HG02759 (cell line): Measurements from ENCODE around the gene IL4.
"Not testable (repeated sequence)": the region's sequence is repeated elsewhere in the genome, so short reads cannot be mapped to it uniquely, and the experiment has no call there.

Source experiments
- ATAC-seq: cut with Tn5 transposase; IDR thresholded peaks from one replicate; pipeline ENCODE4 v1.9.1; 2021; ENCODE audit warnings: mild to moderate bottlenecking, moderate library complexity; ENCODE audit not compliant: unreplicated experiment

The IL4 gene

GRCh38 chr5:132673939-132674630, at the start of gene IL4:
IL4 (plus strand) TSS chr5:132673989; CDS start chr5:132674051, 62 bp downstream.
- no peak for ATAC-seq

GRCh38 chr5:132627470-132627869, 46.3 kb upstream of the IL4 start:
- no peak for ATAC-seq

DNA sequence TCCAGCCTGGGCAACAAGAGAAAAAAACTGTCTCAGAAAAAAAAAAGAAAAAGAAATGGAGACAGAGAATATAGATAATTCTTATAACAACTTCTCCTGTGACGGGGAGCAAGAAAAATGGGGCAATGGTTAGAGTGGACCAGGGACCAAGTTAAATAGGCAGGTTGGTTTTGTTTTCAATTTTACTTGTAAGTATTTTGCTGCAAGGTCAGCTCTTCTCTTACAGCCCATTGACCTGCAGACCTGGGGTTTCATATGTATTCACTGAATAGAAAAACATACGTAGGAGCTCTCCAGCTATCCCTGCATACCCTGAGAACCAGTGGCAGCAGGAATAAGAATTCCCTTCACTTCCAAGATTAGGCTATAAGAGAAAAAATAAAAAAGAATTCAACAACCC, 45.0 kb upstream of the IL4 start:
- ATAC-seq: no peak

- peak; percentile 66 for ATAC-seq
These were observed 44.4 kb upstream of the IL4 start for GRCh38 chr5:132629230-132629944.

DNA sequence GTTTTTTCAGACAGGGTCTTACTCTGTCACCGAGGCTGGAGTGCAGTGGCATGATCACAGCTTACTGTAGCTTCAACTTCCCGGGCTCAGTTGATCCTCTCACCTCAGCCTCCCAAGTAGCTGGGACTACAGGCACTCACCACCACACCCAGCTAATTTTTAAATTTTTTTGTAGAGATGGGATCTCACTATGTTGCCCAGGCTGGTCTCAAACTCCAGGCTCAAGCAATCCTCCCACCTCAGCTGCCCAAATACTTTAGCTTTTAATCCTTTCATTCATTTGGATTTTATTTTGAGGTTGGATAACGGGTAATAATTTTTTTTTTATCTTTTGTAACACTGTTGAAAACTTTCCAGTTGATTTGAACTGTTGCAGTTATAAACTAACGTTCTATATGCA, 40.2 kb upstream of the IL4 start:
- not testable (repeated sequence) for ATAC-seq

- no peak for ATAC-seq
These were observed 37.9 kb upstream of the IL4 start for GRCh38 chr5:132635873-132636272.

GRCh38 chr5:132637241-132637640, 36.5 kb upstream of the IL4 start:
- no peak for ATAC-seq

- peak; percentile 74 for ATAC-seq
These were observed 34.1 kb upstream of the IL4 start for GRCh38 chr5:132639706-132640130.

DNA sequence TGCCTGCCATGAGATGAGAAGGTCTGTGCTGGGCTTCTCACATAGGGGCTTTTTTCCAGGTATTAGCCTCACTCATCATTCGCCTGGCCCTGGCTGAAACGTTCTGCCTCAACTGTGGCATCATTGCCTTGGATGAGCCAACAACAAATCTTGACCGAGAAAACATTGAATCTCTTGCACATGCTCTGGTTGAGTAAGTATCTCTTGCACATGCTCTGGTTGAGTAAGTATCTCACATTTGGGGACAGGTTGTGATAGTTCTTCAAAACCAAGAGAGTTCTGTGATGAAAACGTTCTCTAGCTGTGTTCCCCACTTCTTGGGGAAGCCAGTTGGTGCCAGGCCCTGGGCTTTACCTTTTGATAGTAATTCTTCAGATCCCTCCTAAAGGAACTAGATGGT, 33.2 kb upstream of the IL4 start:
- no peak for ATAC-seq

DNA sequence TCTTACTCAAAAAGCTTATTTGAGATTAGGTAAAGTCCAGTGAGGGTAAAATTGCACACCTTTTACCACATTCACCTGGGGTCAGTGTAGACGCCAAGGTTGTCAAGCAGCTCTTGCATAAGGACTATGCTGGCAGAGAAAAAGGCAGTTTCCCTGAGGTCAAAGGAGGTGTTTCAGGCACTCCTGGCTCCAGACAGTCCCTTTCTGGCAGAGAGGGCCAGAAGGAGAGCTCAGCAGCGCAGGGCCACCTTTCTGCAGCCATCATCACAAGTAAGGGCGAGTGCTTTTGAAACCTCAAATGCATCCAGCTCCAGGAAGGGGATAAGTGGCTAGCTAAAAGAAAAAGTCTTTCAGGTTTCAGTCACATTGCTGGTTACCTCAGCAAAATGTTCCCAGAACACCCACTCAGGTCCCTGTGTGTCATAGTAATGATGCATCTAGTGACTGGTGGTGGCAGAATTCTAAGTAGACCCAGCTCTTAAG, 32.5 kb upstream of the IL4 start:
- ATAC-seq: peak; percentile 47

GRCh38 chr5:132641841-132642240, 31.9 kb upstream of the IL4 start:
- no peak for ATAC-seq

- no peak for ATAC-seq
These were observed 29.6 kb upstream of the IL4 start for GRCh38 chr5:132644177-132644576.

DNA sequence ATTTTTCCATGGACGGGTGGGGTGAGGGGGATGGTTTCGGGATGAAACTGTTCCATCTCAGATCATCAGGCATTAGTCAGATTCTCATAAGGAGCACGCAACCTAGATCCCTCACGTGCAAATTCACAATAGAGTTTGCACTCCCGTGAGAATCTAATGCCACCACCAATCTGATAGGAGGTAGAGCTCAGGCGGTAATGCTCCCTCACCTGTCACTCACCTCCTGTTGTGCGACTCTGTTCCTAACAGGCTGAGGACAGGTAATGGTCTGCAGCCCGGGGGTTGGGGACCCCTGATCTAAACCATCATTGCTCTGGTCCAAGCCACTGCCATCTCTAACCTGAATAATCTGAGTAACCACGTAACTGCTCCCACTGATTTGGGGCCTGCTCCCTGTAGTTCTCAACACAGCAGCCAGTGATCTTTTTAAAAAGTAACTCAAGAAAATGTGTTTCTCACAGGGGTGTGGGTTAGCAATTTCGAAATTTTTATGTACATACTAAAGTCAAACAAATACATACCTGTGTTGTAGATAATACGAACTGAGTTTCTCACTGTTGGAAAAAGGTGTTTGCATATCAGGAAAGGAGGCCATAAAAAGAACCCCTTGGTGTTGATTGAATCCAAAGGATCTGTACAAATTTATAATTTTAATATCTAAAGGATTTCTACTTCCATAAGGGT, 27.1 kb upstream of the IL4 start:
- no peak for ATAC-seq

- ATAC-seq: no peak
These were observed 26.3 kb upstream of the IL4 start for GRCh38 chr5:132647473-132647872.

GRCh38 chr5:132648355-132648754, 25.4 kb upstream of the IL4 start:
- ATAC-seq: no peak

- ATAC-seq: no peak
These were observed 21.8 kb upstream of the IL4 start for GRCh38 chr5:132651838-132652469.

- no peak for ATAC-seq
These were observed 20.1 kb upstream of the IL4 start for GRCh38 chr5:132653716-132654115.

- ATAC-seq: no peak
These were observed 17.7 kb upstream of the IL4 start for GRCh38 chr5:132655821-132656773.

- ATAC-seq: no peak
These were observed 16.9 kb upstream of the IL4 start for GRCh38 chr5:132656774-132657355.
